Measurements from ENCODE around the gene VPS37B.
A peak's percentile ranks its signal among the peaks of the same experiment; 100 is the strongest.

VPS37B gene

DNA sequence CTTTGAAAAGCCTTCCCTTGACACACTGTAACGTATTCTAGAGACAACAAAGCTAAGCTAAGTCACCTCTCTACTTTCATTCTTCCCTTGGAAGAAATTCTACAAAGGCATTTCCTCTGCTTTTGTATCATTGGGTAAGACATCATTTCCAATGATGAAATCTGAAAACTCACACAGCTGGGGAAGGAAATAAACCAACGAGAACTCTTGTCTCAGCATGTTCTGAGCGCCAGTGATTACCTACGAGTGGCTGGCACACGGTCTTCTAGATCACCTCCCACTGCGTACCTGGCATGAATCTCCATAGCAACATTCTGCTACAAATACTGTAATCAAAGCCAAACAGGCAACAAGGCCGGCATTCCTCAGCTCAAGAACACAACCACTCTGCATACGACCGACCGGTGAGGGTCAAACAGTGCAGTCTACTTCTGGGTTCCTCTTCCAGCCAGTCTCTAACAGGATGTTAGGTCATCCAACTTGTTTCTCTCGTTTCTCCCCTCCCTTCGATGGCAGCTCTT lies 7.6 kb downstream of the VPS37B start:
- TF ChIP-seq, protein P1, sequence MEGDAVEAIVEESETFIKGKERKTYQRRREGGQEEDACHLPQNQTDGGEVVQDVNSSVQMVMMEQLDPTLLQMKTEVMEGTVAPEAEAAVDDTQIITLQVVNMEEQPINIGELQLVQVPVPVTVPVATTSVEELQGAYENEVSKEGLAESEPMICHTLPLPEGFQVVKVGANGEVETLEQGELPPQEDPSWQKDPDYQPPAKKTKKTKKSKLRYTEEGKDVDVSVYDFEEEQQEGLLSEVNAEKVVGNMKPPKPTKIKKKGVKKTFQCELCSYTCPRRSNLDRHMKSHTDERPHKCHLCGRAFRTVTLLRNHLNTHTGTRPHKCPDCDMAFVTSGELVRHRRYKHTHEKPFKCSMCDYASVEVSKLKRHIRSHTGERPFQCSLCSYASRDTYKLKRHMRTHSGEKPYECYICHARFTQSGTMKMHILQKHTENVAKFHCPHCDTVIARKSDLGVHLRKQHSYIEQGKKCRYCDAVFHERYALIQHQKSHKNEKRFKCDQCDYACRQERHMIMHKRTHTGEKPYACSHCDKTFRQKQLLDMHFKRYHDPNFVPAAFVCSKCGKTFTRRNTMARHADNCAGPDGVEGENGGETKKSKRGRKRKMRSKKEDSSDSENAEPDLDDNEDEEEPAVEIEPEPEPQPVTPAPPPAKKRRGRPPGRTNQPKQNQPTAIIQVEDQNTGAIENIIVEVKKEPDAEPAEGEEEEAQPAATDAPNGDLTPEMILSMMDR (conservative IDR thresholded peaks at IDR 0.05; ENCODE audit: control insufficient read depth, insufficient read depth, low read depth, low read length): no peak
- DNase-seq (ENCODE audit: low read depth): peak; percentile 63
- peak overlapping the region; percentile 21 for H3K4me3 ChIP-seq (ENCODE audit: control insufficient read depth, low read depth, low read length)

DNA sequence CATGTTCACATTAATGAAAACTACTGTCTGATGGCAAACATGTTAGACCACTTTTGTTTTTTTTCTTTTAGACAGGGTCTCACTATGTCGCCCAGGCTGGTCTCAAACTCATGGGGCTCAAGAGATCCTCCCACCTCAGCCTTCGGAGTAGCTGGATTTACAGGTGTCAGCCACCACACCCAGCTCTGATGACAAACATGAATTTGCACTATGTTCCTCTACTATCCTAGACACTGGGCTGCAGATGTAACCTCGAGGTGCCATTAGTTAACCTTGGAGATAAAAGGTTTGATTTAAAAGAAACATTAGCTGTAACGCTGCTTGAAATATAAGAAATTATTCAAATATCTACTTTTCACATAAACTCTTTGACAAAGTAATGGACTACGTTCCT lies 8.1 kb downstream of the VPS37B start:
- no peak for DNase-seq (ENCODE audit: low read depth)
- no peak overlapping the region for H3K4me3 ChIP-seq (ENCODE audit: control insufficient read depth, low read depth, low read length)

DNA sequence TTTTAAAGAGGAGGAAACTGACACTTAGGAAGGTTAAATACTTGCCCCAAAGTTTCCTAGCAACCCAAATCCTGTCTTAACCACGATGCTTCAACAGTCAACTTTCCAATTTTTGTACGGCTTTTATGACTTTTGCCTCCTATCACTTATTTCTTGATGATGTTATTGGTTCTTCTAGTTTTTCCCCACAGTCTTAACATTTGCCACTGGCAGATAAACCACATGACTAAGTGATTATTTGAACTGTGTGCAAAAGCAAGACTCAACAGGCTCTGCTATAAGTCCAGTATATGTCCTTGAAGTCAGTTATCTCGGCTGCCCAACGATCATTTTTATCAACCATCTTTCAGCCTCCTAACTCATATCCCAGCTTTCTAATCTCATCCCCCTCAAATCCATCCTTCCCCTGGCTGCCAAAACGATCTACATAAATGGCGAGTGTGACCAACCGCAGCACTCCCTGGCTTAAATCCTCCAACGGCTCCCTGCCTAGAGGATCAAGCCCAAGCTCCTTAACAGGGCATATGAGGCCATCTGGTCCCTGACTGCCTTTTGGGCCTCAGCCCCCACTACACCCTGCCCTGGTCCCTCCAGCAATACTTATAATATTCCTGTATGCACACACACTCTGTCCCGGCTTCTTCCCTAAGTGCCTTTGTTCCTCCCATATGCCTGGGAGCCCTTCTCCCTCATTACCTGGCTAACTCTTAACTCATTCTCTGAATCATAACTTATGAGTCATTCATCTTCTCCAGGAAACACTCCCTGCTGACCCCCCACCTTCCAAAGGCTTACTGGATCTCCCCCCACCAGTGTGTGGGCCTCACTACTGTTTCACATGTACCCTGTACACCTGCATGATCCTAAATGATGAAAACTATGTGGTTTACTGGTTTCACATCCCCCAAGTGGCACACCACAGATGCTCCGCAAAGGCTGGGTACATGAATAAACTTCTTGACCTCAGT lies 8.8 kb downstream of the VPS37B start:
- TF ChIP-seq, protein P1 (conservative IDR thresholded peaks at IDR 0.05; ENCODE audit: control insufficient read depth, insufficient read depth, low read depth, low read length): no peak
- DNase-seq (ENCODE audit: low read depth): peak; percentile 80
- no peak overlapping the region for H3K4me3 ChIP-seq (ENCODE audit: control insufficient read depth, low read depth, low read length)

More for the DNA sequence above, 8.1 kb downstream of the VPS37B start:
- TF ChIP-seq, protein P1 (conservative IDR thresholded peaks at IDR 0.05; ENCODE audit: control insufficient read depth, insufficient read depth, low read depth, low read length): no peak

DNA sequence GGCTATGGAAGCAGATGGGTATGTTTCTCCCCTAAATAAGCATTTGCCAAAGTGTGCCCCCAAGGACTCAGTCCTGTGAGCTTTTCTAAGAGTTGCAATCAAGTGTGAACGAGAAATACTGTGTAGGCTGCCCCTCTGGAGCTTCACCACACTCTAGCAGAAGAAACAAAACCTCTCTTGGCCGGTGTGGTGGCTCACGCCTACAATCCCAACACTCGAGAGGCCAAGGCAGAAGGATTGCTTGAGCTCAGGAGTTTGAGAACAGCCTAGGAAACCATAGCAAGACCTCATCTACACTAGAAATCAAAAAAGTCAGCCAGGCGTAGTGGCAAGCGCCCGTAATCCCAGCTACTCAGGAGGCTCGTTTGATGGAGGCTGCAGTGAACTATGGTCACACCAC lies 9.8 kb downstream of the VPS37B start:
- TF ChIP-seq, protein P1 (conservative IDR thresholded peaks at IDR 0.05; ENCODE audit: control insufficient read depth, insufficient read depth, low read depth, low read length): no peak
- no peak overlapping the region for H3K4me3 ChIP-seq (ENCODE audit: control insufficient read depth, low read depth, low read length)
- no peak for DNase-seq (ENCODE audit: low read depth)

DNA sequence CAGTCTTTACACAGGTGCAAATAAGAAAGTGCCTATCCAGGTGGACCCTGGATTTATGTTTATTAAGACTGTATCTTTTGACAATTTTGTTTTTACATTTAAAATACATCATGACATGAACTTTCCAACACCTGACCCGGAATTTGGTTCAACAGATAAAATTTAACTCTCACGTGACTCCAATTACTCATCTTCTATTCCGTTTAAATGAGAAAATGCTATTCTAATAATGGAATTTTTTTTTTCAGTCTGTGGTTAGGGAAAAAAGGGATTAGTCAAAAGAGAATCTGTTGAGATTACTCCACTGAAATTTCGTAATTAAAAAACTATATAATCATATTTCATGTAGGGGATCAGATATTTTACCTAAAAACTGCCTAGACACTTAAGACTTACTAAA lies 11.1 kb downstream of the VPS37B start:
- TF ChIP-seq, protein P1 (conservative IDR thresholded peaks at IDR 0.05; ENCODE audit: control insufficient read depth, insufficient read depth, low read depth, low read length): no peak
- peak; percentile 53 for DNase-seq (ENCODE audit: low read depth)
- no peak overlapping the region for H3K4me3 ChIP-seq (ENCODE audit: control insufficient read depth, low read depth, low read length)

DNA sequence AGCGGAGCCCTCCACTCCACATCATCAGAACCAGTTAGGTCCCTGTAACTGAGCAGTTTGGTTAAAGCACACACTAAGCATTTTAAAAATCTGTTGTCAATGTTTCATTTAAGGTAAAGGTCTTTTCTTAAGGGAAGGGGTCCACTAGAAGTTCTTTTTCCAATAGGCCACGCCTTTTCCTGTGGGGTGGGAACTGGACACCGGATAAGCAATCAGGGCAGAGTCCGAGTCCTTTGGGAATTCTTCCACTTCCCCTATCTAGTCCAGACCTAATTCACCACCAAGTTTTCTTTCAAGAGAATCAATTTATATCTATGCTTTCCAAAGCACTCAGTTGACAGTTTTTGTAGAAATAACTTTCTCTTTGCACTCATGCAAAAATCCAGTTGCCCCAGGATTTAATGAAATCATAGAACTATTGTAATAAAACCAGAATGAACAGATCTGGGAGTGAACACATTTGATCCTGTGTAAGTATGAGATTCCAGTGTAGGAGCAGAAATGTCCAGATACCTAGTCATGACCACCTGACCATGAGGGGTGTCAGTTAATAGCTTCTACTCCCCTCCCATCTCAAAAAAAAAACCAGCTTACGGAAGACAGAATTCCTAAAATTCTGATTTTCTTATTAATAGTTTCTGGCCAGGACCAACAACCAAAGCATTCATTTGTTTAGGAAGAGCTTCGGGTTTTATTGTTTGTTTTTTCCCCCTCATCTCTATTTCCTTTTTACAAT lies 11.7 kb downstream of the VPS37B start:
- no peak for DNase-seq (ENCODE audit: low read depth)
- H3K4me3 ChIP-seq (ENCODE audit: control insufficient read depth, low read depth, low read length): no peak overlapping the region
- TF ChIP-seq, protein P1 (conservative IDR thresholded peaks at IDR 0.05; ENCODE audit: control insufficient read depth, insufficient read depth, low read depth, low read length): no peak
